NCI-H1436 treated with DMSO at 0.1 percent for 48 hours (cell line): ENCODE measurements around the gene ARSG.
"Not testable (repeated sequence)": the region's sequence is repeated elsewhere in the genome, so short reads cannot be mapped to it uniquely, and the experiment has no call there.

Experiments
- DNase-seq: peaks from one replicate; lab custom pipeline; 2025; lab: John Stamatoyannopoulos, UW

The ARSG gene

GRCh38 chr17:68329331-68329730 lies 38.0 kb downstream of the ARSG start:
- DNase-seq = no peak

GRCh38 chr17:68331932-68332331 lies 40.6 kb downstream of the ARSG start:
- not testable (repeated sequence) for DNase-seq

GRCh38 chr17:68334393-68334792 lies 43.1 kb downstream of the ARSG start:
- DNase-seq = no peak

- no peak for DNase-seq
Observed at GRCh38 chr17:68341482-68341881, 50.2 kb downstream of the ARSG start.

- DNase-seq = no peak
Observed at GRCh38 chr17:68343976-68344375, 52.7 kb downstream of the ARSG start.

GRCh38 chr17:68344701-68345136 lies 53.4 kb downstream of the ARSG start:
- DNase-seq = no peak

GRCh38 chr17:68346448-68346847 lies 55.2 kb downstream of the ARSG start:
- no peak for DNase-seq

GRCh38 chr17:68347380-68347779 lies 56.1 kb downstream of the ARSG start:
- no peak for DNase-seq

GRCh38 chr17:68349157-68349556 lies 57.9 kb downstream of the ARSG start:
- no peak for DNase-seq

- no peak for DNase-seq
Observed at GRCh38 chr17:68351395-68351794, 60.1 kb downstream of the ARSG start.

GRCh38 chr17:68352041-68352440 lies 60.7 kb downstream of the ARSG start:
- no peak for DNase-seq

GRCh38 chr17:68352671-68353070 lies 61.4 kb downstream of the ARSG start:
- not testable (repeated sequence) for DNase-seq

GRCh38 chr17:68353111-68353521 lies 61.8 kb downstream of the ARSG start:
- no peak for DNase-seq

GRCh38 chr17:68354311-68354710 lies 63.0 kb downstream of the ARSG start:
- not testable (repeated sequence) for DNase-seq

GRCh38 chr17:68355108-68355507 lies 63.8 kb downstream of the ARSG start:
- not testable (repeated sequence) for DNase-seq

GRCh38 chr17:68356520-68356919 lies 65.2 kb downstream of the ARSG start:
- DNase-seq = no peak

- no peak for DNase-seq
Observed at GRCh38 chr17:68356949-68357455, 65.7 kb downstream of the ARSG start.

- no peak for DNase-seq
Observed at GRCh38 chr17:68357886-68358285, 66.6 kb downstream of the ARSG start.

- DNase-seq = no peak
Observed at GRCh38 chr17:68359791-68360535, 68.7 kb downstream of the ARSG start.

- no peak for DNase-seq
Observed at GRCh38 chr17:68365469-68365868, 74.2 kb downstream of the ARSG start.

- DNase-seq = no peak
Observed at GRCh38 chr17:68368387-68368786, 77.1 kb downstream of the ARSG start.

- no peak for DNase-seq
Observed at GRCh38 chr17:68375566-68375965, 84.3 kb downstream of the ARSG start.

GRCh38 chr17:68376178-68376577 lies 84.9 kb downstream of the ARSG start:
- DNase-seq = not testable (repeated sequence)

GRCh38 chr17:68377771-68378267 lies 86.5 kb downstream of the ARSG start:
- no peak for DNase-seq
